HepG2 (cell line): ENCODE results near the gene MAPK7. TPM values are rescaled to one million over a fixed set of nuclear protein-coding genes. Genes with fewer than 3 reads are reported as not detected.

ENCODE experiments used
- ATF7-NPFF ChIP-seq: sonication (generic); formaldehyde crosslinking; IDR thresholded peaks from 2 replicates; pipeline ENCODE4 v1.8.1; 2023; ENCODE audit warnings: mild to moderate bottlenecking, low read depth, missing genetic modification reagents, moderate library complexity
- DNMT1 ChIP-seq: sonication (generic); formaldehyde crosslinking; IDR thresholded peaks from 2 replicates; pipeline ENCODE4 v1.5.1; 2020; ENCODE audit warnings: mild to moderate bottlenecking, missing genetic modification reagents
- DR1 ChIP-seq: sonication (generic); formaldehyde crosslinking; IDR thresholded peaks from 2 replicates; pipeline ENCODE4 v1.8.0; 2021; ENCODE audit warnings: mild to moderate bottlenecking, missing genetic modification reagents, inconsistent platforms
- ELF1 ChIP-seq: sonication (generic); formaldehyde crosslinking; IDR thresholded peaks from 2 replicates; pipeline ENCODE4 v1.4.0; 2020; ENCODE audit warnings: missing genetic modification reagents
- RARA ChIP-seq: IDR thresholded peaks from 2 replicates; pipeline ENCODE4 v1.6.1; 2016; ENCODE audit warnings: missing genetic modification reagents, missing compliant biosample characterization
- SIN3A ChIP-seq: IDR thresholded peaks from 2 replicates; pipeline ENCODE4 v1.6.1; 2011; ENCODE audit warnings: low read depth, mild to moderate bottlenecking, control low read depth, low read length, borderline replicate concordance
- SMAD1 ChIP-seq: sonication (generic); formaldehyde crosslinking; IDR thresholded peaks from 2 replicates; pipeline ENCODE4 v1.4.0; 2020; ENCODE audit warnings: missing genetic modification reagents, low read depth, mild to moderate bottlenecking, borderline replicate concordance
- SPEN ChIP-seq: sonication (generic); formaldehyde crosslinking; IDR thresholded peaks from 2 replicates; pipeline ENCODE4 v1.5.1; 2020; ENCODE audit warnings: low read depth, mild to moderate bottlenecking, missing genetic modification reagents
- SRSF9 ChIP-seq: fragments of 200-400 bp; formaldehyde crosslinking; IDR thresholded peaks from 2 replicates; pipeline ENCODE4 v1.6.1; 2018; ENCODE audit warnings: borderline replicate concordance, mild to moderate bottlenecking, low read depth, low read length; ENCODE audit not compliant: insufficient read depth, poor library complexity, severe bottlenecking
- TCF7L2 ChIP-seq: IDR thresholded peaks from 2 replicates; pipeline ENCODE4 v1.6.1; 2011; ENCODE audit warnings: mild to moderate bottlenecking, low read depth, low read length, moderate library complexity
- ZBTB42 ChIP-seq: sonication (generic); formaldehyde crosslinking; IDR thresholded peaks from 2 replicates; pipeline ENCODE4 v1.5.0; 2020; ENCODE audit warnings: mild to moderate bottlenecking, missing genetic modification reagents
- ZFY ChIP-seq: sonication (generic); formaldehyde crosslinking; IDR thresholded peaks from 2 replicates; pipeline ENCODE4 v1.4.0; 2020; ENCODE audit warnings: missing genetic modification reagents
- ZNF782 ChIP-seq: sonication (generic); formaldehyde crosslinking; IDR thresholded peaks from 2 replicates; pipeline ENCODE4 v1.4.0; 2020; ENCODE audit warnings: missing genetic modification reagents, mild to moderate bottlenecking, borderline replicate concordance
- ZSCAN25 ChIP-seq: sonication (generic); formaldehyde crosslinking; IDR thresholded peaks from 2 replicates; pipeline ENCODE4 v1.8.0; 2022; ENCODE audit warnings: mild to moderate bottlenecking, missing genetic modification reagents
- polyA plus RNA-seq, 8 experiments: library from polyadenylated mRNA; depleted of rRNA in 3 of 8; stranded (reverse) in 7 of 8; unstranded in 1 of 8; fragments of >200 nt; fragmentation: Illumina TruSeq in 4 of 8; extraction: Trizol in 4 of 8; gene quantifications; 2 replicates each; pipeline versions ENCODE4 v1.2.1 to v1.2.3, GENCODE V29; 2011 to 2016; ENCODE audit warnings: low read depth in 4 of 8, missing spikeins in 1 of 8, mixed read lengths in 1 of 8; ENCODE audit not compliant: insufficient read depth in 1 of 8
- total RNA-seq, 5 experiments: library from RNA; depleted of rRNA; stranded (reverse); fragments of >200 nt; fragmentation: Illumina TruSeq; extraction: Trizol; gene quantifications; 2 replicates each; pipeline ENCODE4 v1.2.3, GENCODE V29; 2016; ENCODE audit warnings: low read depth in 1 of 5
- TF ChIP-seq, protein P1 (sequence below): sonication (generic); formaldehyde crosslinking; conservative IDR thresholded peaks from 2 replicates; pipeline ENCODE4 v1.4.0; 2020; ENCODE audit warnings: missing genetic modification reagents
- TF ChIP-seq, protein P2 (sequence below): IDR thresholded peaks from 2 replicates; pipeline ENCODE4 v1.6.1; 2016
- TF ChIP-seq, protein P3 (sequence below): sonication (generic); formaldehyde crosslinking; IDR thresholded peaks from 2 replicates; pipeline ENCODE4 v1.4.0; 2020; ENCODE audit warnings: missing genetic modification reagents, mild to moderate bottlenecking, borderline replicate concordance
- TF ChIP-seq, protein P4 (sequence below): sonication (generic); formaldehyde crosslinking; IDR thresholded peaks from 2 replicates; pipeline ENCODE4 v1.4.0; 2020; ENCODE audit warnings: mild to moderate bottlenecking, missing genetic modification reagents
- TF ChIP-seq, protein P5 (sequence below): sonication (generic); formaldehyde crosslinking; IDR thresholded peaks from 2 replicates; pipeline ENCODE4 v1.8.1; 2023; ENCODE audit warnings: mild to moderate bottlenecking, missing genetic modification reagents
- TF ChIP-seq, protein P6 (sequence below): sonication (generic); formaldehyde crosslinking; IDR thresholded peaks from 2 replicates; pipeline ENCODE4 v1.8.1; 2023; ENCODE audit warnings: mild to moderate bottlenecking, inconsistent platforms, moderate library complexity, missing genetic modification reagents, borderline replicate concordance

Gene MAPK7
- total and polyA plus RNA-seq, 2 of the 13 experiments (the other 11 are each of a cell fraction or from before 2014, with no cell fraction given) = 2.9 to 5.9 TPM

DNA sequence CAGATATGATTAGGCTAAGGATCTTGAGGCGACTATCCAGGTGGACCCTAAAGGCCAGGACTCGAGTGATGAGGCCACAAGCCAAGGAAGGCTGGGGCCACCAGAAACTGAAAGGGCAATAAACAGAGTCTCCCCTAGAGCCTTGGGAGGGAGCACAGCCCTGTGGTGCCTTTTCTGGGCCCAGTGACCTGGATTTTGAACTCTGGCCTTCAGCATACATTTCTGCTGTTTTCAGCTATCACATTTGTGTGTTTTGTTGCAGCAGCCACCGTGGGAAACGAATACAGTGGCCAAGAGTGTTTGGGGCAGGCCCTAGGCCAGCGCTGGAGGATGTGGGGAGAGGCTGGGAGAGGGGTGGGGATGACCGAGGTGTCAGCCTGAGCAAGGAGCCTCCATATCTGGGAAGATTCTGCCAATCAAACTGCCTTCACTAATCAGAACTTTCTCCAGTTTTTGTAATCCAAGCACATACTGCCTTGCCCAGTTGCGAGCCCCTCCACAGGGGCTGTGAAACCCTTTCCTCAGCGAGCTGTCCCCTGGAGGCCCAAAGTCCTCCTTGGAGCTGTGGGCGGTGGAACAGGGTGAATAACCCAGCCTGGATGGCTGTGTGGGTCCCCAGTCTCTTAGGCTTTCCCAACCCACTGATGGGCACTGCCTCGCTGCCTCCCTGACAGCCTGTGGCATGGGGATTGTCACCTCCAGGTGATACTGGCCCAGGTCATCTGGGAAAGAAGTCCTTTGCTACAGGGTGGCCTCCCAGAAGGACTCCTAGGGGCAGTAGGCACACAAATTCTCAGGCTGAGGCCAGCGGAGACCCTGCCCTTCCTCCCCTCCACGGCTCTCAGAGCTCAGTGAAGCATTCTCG, 32.6 kb upstream of the MAPK7 start (continued):
- TF ChIP-seq, protein P1, sequence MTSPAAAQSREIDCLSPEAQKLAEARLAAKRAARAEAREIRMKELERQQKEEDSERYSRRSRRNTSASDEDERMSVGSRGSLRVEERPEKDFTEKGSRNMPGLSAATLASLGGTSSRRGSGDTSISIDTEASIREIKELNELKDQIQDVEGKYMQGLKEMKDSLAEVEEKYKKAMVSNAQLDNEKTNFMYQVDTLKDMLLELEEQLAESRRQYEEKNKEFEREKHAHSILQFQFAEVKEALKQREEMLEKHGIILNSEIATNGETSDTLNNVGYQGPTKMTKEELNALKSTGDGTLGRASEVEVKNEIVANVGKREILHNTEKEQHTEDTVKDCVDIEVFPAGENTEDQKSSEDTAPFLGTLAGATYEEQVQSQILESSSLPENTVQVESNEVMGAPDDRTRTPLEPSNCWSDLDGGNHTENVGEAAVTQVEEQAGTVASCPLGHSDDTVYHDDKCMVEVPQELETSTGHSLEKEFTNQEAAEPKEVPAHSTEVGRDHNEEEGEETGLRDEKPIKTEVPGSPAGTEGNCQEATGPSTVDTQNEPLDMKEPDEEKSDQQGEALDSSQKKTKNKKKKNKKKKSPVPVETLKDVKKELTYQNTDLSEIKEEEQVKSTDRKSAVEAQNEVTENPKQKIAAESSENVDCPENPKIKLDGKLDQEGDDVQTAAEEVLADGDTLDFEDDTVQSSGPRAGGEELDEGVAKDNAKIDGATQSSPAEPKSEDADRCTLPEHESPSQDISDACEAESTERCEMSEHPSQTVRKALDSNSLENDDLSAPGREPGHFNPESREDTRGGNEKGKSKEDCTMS (CRISPR knock-in tag) = no peak
- no peak for TF ChIP-seq TCF7L2
- TF ChIP-seq, protein P2, sequence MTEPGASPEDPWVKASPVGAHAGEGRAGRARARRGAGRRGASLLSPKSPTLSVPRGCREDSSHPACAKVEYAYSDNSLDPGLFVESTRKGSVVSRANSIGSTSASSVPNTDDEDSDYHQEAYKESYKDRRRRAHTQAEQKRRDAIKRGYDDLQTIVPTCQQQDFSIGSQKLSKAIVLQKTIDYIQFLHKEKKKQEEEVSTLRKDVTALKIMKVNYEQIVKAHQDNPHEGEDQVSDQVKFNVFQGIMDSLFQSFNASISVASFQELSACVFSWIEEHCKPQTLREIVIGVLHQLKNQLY (CRISPR knock-in tag) = no peak
- TF ChIP-seq SPEN (CRISPR knock-in tag) = 0 out of 2 replicates have a peak, but pooled peaks have one; percentile 40
- TF ChIP-seq, protein P3, sequence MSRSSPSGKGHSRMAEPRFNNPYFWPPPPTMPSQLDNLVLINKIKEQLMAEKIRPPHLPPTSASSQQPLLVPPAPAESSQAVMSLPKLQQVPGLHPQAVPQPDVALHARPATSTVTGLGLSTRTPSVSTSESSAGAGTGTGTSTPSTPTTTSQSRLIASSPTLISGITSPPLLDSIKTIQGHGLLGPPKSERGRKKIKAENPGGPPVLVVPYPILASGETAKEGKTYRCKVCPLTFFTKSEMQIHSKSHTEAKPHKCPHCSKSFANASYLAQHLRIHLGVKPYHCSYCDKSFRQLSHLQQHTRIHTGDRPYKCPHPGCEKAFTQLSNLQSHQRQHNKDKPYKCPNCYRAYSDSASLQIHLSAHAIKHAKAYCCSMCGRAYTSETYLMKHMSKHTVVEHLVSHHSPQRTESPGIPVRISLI (CRISPR knock-in tag) = no peak
- TF ChIP-seq ATF7-NPFF = no peak
- TF ChIP-seq, protein P4, sequence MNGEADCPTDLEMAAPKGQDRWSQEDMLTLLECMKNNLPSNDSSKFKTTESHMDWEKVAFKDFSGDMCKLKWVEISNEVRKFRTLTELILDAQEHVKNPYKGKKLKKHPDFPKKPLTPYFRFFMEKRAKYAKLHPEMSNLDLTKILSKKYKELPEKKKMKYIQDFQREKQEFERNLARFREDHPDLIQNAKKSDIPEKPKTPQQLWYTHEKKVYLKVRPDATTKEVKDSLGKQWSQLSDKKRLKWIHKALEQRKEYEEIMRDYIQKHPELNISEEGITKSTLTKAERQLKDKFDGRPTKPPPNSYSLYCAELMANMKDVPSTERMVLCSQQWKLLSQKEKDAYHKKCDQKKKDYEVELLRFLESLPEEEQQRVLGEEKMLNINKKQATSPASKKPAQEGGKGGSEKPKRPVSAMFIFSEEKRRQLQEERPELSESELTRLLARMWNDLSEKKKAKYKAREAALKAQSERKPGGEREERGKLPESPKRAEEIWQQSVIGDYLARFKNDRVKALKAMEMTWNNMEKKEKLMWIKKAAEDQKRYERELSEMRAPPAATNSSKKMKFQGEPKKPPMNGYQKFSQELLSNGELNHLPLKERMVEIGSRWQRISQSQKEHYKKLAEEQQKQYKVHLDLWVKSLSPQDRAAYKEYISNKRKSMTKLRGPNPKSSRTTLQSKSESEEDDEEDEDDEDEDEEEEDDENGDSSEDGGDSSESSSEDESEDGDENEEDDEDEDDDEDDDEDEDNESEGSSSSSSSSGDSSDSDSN = 0 out of 2 replicates have a peak, but pooled peaks have one; percentile 8
- TF ChIP-seq, protein P5, sequence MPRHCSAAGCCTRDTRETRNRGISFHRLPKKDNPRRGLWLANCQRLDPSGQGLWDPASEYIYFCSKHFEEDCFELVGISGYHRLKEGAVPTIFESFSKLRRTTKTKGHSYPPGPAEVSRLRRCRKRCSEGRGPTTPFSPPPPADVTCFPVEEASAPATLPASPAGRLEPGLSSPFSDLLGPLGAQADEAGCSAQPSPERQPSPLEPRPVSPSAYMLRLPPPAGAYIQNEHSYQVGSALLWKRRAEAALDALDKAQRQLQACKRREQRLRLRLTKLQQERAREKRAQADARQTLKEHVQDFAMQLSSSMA (CRISPR knock-in tag) = no peak
- TF ChIP-seq ZFY (CRISPR knock-in tag) = peak; percentile 49
- no peak for TF ChIP-seq DNMT1
- no peak for TF ChIP-seq ZSCAN25
- TF ChIP-seq, protein P6, sequence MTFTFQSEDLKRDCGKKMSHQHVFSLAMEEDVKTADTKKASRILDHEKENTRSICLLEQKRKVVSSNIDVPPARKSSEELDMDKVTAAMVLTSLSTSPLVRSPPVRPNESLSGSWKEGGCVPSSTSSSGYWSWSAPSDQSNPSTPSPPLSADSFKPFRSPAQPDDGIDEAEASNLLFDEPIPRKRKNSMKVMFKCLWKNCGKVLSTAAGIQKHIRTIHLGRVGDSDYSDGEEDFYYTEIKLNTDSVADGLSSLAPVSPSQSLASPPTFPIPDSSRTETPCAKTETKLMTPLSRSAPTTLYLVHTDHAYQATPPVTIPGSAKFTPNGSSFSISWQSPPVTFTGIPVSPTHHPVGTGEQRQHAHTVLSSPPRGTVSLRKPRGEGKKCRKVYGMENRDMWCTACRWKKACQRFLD (CRISPR knock-in tag) = no peak
- TF ChIP-seq DR1 (CRISPR knock-in tag) = no peak
- TF ChIP-seq SIN3A = no peak
- TF ChIP-seq ELF1 (CRISPR knock-in tag) = no peak
- no peak for TF ChIP-seq SMAD1 (CRISPR knock-in tag)
- TF ChIP-seq ZBTB42 (CRISPR knock-in tag) = no peak
- TF ChIP-seq ZNF782 (CRISPR knock-in tag) = no peak
- peak; percentile 44 for TF ChIP-seq RARA (CRISPR knock-in tag)
- no peak for TF ChIP-seq SRSF9
